Panc1 (cell line): ENCODE results near the gene PAQR7.

ENCODE experiments used
- CTCF ChIP-seq: fragments of 450-650 bp; IDR thresholded peaks from 2 replicates; pipeline ENCODE4 v1.5.1; 2017; ENCODE audit warnings: mild to moderate bottlenecking
- POLR2AphosphoS5 ChIP-seq: IDR thresholded peaks from 2 replicates; pipeline ENCODE4 v1.6.1; 2012; ENCODE audit warnings: mild to moderate bottlenecking, low read depth, low read length, moderate library complexity
- REST ChIP-seq, 2 experiments: IDR thresholded peaks; 2 replicates each; pipeline ENCODE4 v1.6.1; 2011 to 2012; ENCODE audit warnings: low read depth in 2 of 2, control low read depth in 1 of 2, low read length in 1 of 2, mild to moderate bottlenecking in 1 of 2, moderate library complexity in 1 of 2; ENCODE audit not compliant: insufficient read depth in 1 of 2
- SIN3A ChIP-seq: IDR thresholded peaks from 2 replicates; pipeline ENCODE4 v1.6.1; 2012; ENCODE audit warnings: low read depth, mild to moderate bottlenecking, low read length, moderate library complexity, borderline replicate concordance; ENCODE audit not compliant: insufficient read depth
- TCF7L2 ChIP-seq: IDR thresholded peaks from 2 replicates; pipeline ENCODE4 v1.6.1; 2011; ENCODE audit warnings: mild to moderate bottlenecking, low read depth, low read length, inconsistent platforms

- TF ChIP-seq TCF7L2 (no peak), CTCF (no peak), POLR2AphosphoS5 (no peak), REST (IDR thresholded peaks at IDR 0.05; ENCODE audit: insufficient read depth in 1 of 2, low read depth in 2 of 2, low read length in 1 of 2) (no peak), SIN3A (no peak)
Observed at GRCh38 chr1:25813071-25813733, 62.3 kb downstream of the PAQR7 start.
